Neural cell (in vitro differentiated cells): ENCODE results near the gene TRAF2. TPM values are rescaled to one million over a fixed set of nuclear protein-coding genes. Genes with fewer than 3 reads are reported as not detected.

Source experiments
- H2AFZ ChIP-seq: fragments of 200-600, 300-800 bp; sonication (generic), shearing (Covaris generic); 2 replicates; pipeline ENCODE4 v1.6.0; 2014; ENCODE audit warnings: low read depth, mild to moderate bottlenecking, antibody characterized with exemption, low read length, moderate library complexity
- H3F3A ChIP-seq: fragments of 200-600 bp; shearing (Covaris generic); 2 replicates; pipeline ENCODE4 v1.6.1; 2016; ENCODE audit warnings: mild to moderate bottlenecking, moderate library complexity, mixed read lengths, antibody characterized with exemption, low read length; ENCODE audit not compliant: insufficient read depth, poor library complexity, severe bottlenecking
- H3K27ac ChIP-seq: fragments of 200-600, 300-800 bp; sonication (generic), shearing (Covaris generic); 2 replicates; pipeline ENCODE4 v1.5.1; 2014; ENCODE audit warnings: mild to moderate bottlenecking, low read length, moderate library complexity
- H3K27me3 ChIP-seq: fragments of 300-800, 200-600 bp; sonication (generic), shearing (Covaris generic); 2 replicates; pipeline ENCODE4 v1.6.0; 2014; ENCODE audit warnings: mild to moderate bottlenecking, low read depth, low read length, moderate library complexity; ENCODE audit not compliant: insufficient read depth
- H3K36me3 ChIP-seq: fragments of 300-800, 200-600 bp; sonication (generic), shearing (Covaris generic); 2 replicates; pipeline ENCODE4 v1.5.1; 2014; ENCODE audit warnings: mild to moderate bottlenecking, antibody characterized with exemption, low read length, moderate library complexity; ENCODE audit not compliant: insufficient read depth
- H3K4me2 ChIP-seq: fragments of 300-800, 200-600 bp; sonication (generic), shearing (Covaris generic); 2 replicates; pipeline ENCODE4 v1.6.0; 2014; ENCODE audit warnings: mild to moderate bottlenecking, low read length
- H3K4me3 ChIP-seq: fragments of 300-800, 200-600 bp; sonication (generic), shearing (Covaris generic); 2 replicates; pipeline ENCODE4 v1.5.1; 2014; ENCODE audit warnings: mild to moderate bottlenecking, low read length, moderate library complexity
- H3K79me2 ChIP-seq: fragments of 200-600 bp; shearing (Covaris generic); replicated peaks from 2 replicates; pipeline ENCODE4 v1.6.0; 2014; ENCODE audit warnings: mild to moderate bottlenecking, low read length, moderate library complexity; ENCODE audit not compliant: insufficient read depth
- H3K9ac ChIP-seq: fragments of 300-800, 200-600 bp; sonication (generic), shearing (Covaris generic); 2 replicates; pipeline ENCODE4 v1.6.1; 2016; ENCODE audit warnings: mild to moderate bottlenecking, low read length, mixed read lengths
- H3K9me2 ChIP-seq: fragments of 200-600 bp; shearing (Covaris generic); 2 replicates; pipeline ENCODE4 v1.6.1; 2016; ENCODE audit warnings: mild to moderate bottlenecking, low read length, mixed read lengths; ENCODE audit not compliant: insufficient read depth
- H3K9me3 ChIP-seq: fragments of 200-600, 300-800 bp; sonication (generic), shearing (Covaris generic); 2 replicates; pipeline ENCODE4 v1.6.1; 2016; ENCODE audit warnings: mild to moderate bottlenecking, mixed run types, low read length, moderate library complexity, mixed read lengths
- H4K20me1 ChIP-seq: fragments of 200-600 bp; shearing (Covaris generic); 2 replicates; pipeline ENCODE4 v1.6.1; 2016; ENCODE audit warnings: mild to moderate bottlenecking, mixed run types; ENCODE audit not compliant: insufficient read depth
- EP300 ChIP-seq: fragments of 450-650 bp; conservative IDR thresholded peaks from 2 replicates; pipeline ENCODE4 v1.6.1; 2014; ENCODE audit warnings: antibody characterized with exemption, mild to moderate bottlenecking, moderate library complexity; ENCODE audit not compliant: poor library complexity, severe bottlenecking
- MXI1 ChIP-seq: fragments of 450-650 bp; conservative IDR thresholded peaks from 2 replicates; pipeline ENCODE4 v1.6.1; 2014; ENCODE audit warnings: antibody characterized with exemption, mild to moderate bottlenecking; ENCODE audit not compliant: poor library complexity, severe bottlenecking
- POLR2AphosphoS5 ChIP-seq: IDR thresholded peaks from 2 replicates; pipeline ENCODE4 v1.6.1; 2012
- RAD21 ChIP-seq: fragments of 450-650 bp; conservative IDR thresholded peaks from 2 replicates; pipeline ENCODE4 v1.6.1; 2014; ENCODE audit warnings: antibody characterized with exemption, mild to moderate bottlenecking, moderate library complexity
- SMC3 ChIP-seq: fragments of 450-650 bp; conservative IDR thresholded peaks from 2 replicates; pipeline ENCODE4 v1.6.1; 2014; ENCODE audit warnings: antibody characterized with exemption, mild to moderate bottlenecking, moderate library complexity; ENCODE audit not compliant: poor library complexity
- TAF1 ChIP-seq: IDR thresholded peaks from 2 replicates; pipeline ENCODE4 v1.6.1; 2012; ENCODE audit warnings: low read depth
- polyA plus RNA-seq: library from polyadenylated mRNA; depleted of rRNA; stranded (reverse); fragments of >200 nt; gene quantifications from 2 replicates; pipeline ENCODE4 v1.2.3, GENCODE V29; 2014
- TF ChIP-seq, protein P1 (sequence below): IDR thresholded peaks from 2 replicates; pipeline ENCODE4 v1.6.1; 2012; ENCODE audit warnings: borderline replicate concordance

Gene TRAF2
- polyA plus RNA-seq, 1 donor from 2014 or later, result 14.6 TPM

DNA sequence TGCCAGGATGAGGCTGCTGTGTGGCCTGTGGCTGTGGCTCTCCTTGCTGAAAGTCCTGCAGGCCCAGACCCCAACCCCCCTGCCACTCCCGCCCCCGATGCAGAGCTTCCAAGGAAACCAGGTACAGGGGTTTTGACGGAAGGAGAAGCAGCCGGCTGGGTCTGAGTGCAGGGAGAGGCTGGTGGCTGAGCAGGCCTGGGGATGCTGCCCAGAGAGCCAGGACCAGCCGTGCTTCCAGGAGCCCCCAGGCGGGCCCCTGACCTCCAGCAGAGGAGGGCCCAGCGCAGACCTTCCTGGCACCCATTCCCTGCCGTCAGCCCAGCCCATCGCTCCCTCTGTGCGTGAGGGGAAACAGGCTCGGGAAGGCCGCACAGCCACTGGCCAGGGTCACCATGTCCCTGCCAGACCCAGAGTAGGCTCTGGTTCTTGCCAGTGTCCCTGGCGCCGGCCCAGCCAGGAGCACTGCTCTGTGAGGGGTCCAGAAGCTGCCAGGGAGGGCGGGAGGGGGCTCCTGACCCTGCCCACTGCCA lies 66.1 kb downstream of the TRAF2 start:
- Histone ChIP-seq H3F3A (no peaks in the 10 kb centered on the region), H3K27me3 (no peaks in the 10 kb centered on the region), H3K4me3 (no peak overlapping the region), H3K9me3 (no peaks in the 10 kb centered on the region), H3K4me2 (no peak overlapping the region), H3K79me2 (no peaks in the 10 kb centered on the region), H3K9me2 (no peaks in the 10 kb centered on the region), H3K27ac (no peak overlapping the region), H2AFZ (no peak overlapping the region), H4K20me1 (no peaks in the 10 kb centered on the region), H3K9ac (no peak overlapping the region), H3K36me3 (no peaks in the 10 kb centered on the region)
- TF ChIP-seq RAD21 (no peak), MXI1 (no peak), EP300 (no peak), TAF1 (no peak), SMC3 (no peak), POLR2AphosphoS5 (no peak)
- TF ChIP-seq, protein P1, sequence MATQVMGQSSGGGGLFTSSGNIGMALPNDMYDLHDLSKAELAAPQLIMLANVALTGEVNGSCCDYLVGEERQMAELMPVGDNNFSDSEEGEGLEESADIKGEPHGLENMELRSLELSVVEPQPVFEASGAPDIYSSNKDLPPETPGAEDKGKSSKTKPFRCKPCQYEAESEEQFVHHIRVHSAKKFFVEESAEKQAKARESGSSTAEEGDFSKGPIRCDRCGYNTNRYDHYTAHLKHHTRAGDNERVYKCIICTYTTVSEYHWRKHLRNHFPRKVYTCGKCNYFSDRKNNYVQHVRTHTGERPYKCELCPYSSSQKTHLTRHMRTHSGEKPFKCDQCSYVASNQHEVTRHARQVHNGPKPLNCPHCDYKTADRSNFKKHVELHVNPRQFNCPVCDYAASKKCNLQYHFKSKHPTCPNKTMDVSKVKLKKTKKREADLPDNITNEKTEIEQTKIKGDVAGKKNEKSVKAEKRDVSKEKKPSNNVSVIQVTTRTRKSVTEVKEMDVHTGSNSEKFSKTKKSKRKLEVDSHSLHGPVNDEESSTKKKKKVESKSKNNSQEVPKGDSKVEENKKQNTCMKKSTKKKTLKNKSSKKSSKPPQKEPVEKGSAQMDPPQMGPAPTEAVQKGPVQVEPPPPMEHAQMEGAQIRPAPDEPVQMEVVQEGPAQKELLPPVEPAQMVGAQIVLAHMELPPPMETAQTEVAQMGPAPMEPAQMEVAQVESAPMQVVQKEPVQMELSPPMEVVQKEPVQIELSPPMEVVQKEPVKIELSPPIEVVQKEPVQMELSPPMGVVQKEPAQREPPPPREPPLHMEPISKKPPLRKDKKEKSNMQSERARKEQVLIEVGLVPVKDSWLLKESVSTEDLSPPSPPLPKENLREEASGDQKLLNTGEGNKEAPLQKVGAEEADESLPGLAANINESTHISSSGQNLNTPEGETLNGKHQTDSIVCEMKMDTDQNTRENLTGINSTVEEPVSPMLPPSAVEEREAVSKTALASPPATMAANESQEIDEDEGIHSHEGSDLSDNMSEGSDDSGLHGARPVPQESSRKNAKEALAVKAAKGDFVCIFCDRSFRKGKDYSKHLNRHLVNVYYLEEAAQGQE, result no peak

DNA sequence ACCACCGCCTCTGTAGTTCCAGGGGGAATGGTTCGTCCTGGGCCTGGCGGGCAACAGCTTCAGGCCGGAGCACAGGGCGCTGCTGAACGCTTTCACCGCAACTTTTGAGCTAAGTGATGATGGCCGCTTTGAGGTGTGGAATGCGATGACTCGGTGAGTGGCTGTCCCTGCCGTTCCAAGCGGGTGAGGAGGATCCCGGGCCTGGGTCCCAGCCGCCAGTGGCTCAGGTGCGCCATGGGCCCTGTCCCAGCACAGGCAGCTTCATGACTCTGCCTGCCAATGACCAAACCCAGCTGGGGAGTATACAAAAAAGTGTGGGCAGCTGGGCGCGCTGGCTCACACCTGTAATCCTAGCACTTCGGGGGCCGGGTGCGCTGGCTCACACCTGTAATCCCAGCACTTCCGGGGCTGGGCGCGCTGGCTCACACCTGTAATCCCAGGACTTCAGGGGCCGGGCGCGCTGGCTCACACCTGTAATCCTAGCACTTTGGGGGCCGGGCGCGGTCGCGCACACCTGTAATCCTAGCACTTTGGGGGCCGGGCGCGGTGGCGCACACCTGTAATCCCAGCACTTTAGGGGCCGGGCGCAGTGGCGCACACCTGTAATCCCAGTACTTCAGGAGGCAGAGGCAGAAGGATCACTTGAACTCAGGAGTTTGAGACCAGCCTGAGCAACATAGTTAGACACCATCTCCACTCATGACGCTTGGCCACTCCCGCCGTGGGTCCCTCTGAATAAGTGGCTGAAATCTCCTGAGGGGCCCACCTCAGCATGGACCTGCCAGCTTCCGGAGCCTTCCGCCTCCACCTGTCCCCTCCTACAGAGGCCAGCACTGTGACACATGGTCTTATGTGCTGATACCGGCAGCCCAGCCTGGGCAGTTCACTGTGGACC lies 66.8 kb downstream of the TRAF2 start:
- H3F3A ChIP-seq, result no peaks in the 10 kb centered on the region
- no peak overlapping the region for H2AFZ ChIP-seq
- no peaks in the 10 kb centered on the region for H3K79me2 ChIP-seq
- H3K27ac ChIP-seq, result no peak overlapping the region
- H3K4me3 ChIP-seq, result no peak overlapping the region
- no peaks in the 10 kb centered on the region for H3K36me3 ChIP-seq
- H3K9ac ChIP-seq, result no peak overlapping the region
- no peaks in the 10 kb centered on the region for H3K9me2 ChIP-seq
- H3K27me3 ChIP-seq, result no peaks in the 10 kb centered on the region
- TF ChIP-seq RAD21 (no peak), POLR2AphosphoS5 (no peak)
- TF ChIP-seq, protein P1, result no peak
- no peak overlapping the region for H3K4me2 ChIP-seq
- no peaks in the 10 kb centered on the region for H3K9me3 ChIP-seq
- H4K20me1 ChIP-seq, result no peaks in the 10 kb centered on the region
